Keratinocyte (primary cell): ENCODE results near the gene MED26. TPM values are rescaled to one million over a fixed set of nuclear protein-coding genes. Genes with fewer than 3 reads are reported as not detected.

Experiments used
- DNase-seq: peaks from one replicate; pipeline ENCODE4 v3.0.0-alpha.2; 2011; ENCODE audit warnings: low read depth, missing footprints, low spot score
- FAIRE-seq: peaks from 2 replicates; lab custom pipeline; 2011; peaks lifted over from hg19 to GRCh38; lab: Jason Lieb, UNC
- H2AFZ ChIP-seq: 2 replicates; pipeline ENCODE4 v1.6.0; 2012; ENCODE audit warnings: low read length, control low read depth, inconsistent platforms; ENCODE audit not compliant: control insufficient read depth
- H3K27ac ChIP-seq: 2 replicates; pipeline ENCODE4 v1.5.1; 2011; ENCODE audit warnings: low read length; ENCODE audit not compliant: control insufficient read depth, insufficient read depth
- H3K27me3 ChIP-seq: 3 replicates; pipeline ENCODE4 v1.6.0; 2011; ENCODE audit warnings: low read length; ENCODE audit not compliant: control insufficient read depth, insufficient read depth; ENCODE audit errors: extremely low read depth
- H3K36me3 ChIP-seq, 2 experiments: 2 replicates in 1 of 2; 3 replicates in 1 of 2; pipeline ENCODE4 v1.5.1; 2011; ENCODE audit warnings: low read length in 2 of 2, mild to moderate bottlenecking in 1 of 2; ENCODE audit not compliant: control insufficient read depth in 2 of 2, insufficient read depth in 2 of 2; ENCODE audit errors: extremely low read depth in 1 of 2
- H3K4me1 ChIP-seq: 3 replicates; pipeline ENCODE4 v1.5.1; 2011; ENCODE audit warnings: low read length; ENCODE audit not compliant: control insufficient read depth, insufficient read depth; ENCODE audit errors: extremely low read depth
- H3K4me2 ChIP-seq: 3 replicates; pipeline ENCODE4 v1.6.0; 2011; ENCODE audit warnings: low read depth, low read length; ENCODE audit not compliant: control insufficient read depth, insufficient read depth; ENCODE audit errors: extremely low read depth
- H3K4me3 ChIP-seq, 3 experiments: fragments of 200-600 bp in 1 of 3; sonication (generic) in 1 of 3; 2 replicates in 2 of 3; 3 replicates in 1 of 3; pipeline ENCODE4 v1.5.1; 2011 to 2016; ENCODE audit warnings: low read length in 3 of 3, mild to moderate bottlenecking in 3 of 3, control low read depth in 2 of 3, inconsistent platforms in 1 of 3, low read depth in 1 of 3, mixed read lengths in 1 of 3, mixed run types in 1 of 3, moderate library complexity in 1 of 3; ENCODE audit not compliant: control insufficient read depth in 2 of 3, insufficient read depth in 2 of 3; ENCODE audit errors: extremely low read depth in 1 of 3
- H3K79me2 ChIP-seq: 2 replicates; pipeline ENCODE4 v1.6.0; 2012; ENCODE audit warnings: low read length; ENCODE audit not compliant: control insufficient read depth, insufficient read depth
- H3K9ac ChIP-seq: 3 replicates; pipeline ENCODE4 v1.6.0; 2011; ENCODE audit warnings: low read length; ENCODE audit not compliant: control insufficient read depth, insufficient read depth; ENCODE audit errors: extremely low read depth
- H3K9me1 ChIP-seq: 3 replicates; pipeline ENCODE4 v1.6.0; 2011; ENCODE audit warnings: low read length; ENCODE audit not compliant: control insufficient read depth, insufficient read depth; ENCODE audit errors: extremely low read depth
- H3K9me3 ChIP-seq: 2 replicates; pipeline ENCODE4 v1.5.1; 2012; ENCODE audit warnings: low read depth, low read length; ENCODE audit not compliant: control insufficient read depth
- H4K20me1 ChIP-seq: 3 replicates; pipeline ENCODE4 v1.6.0; 2011; ENCODE audit warnings: low read length; ENCODE audit not compliant: control insufficient read depth, insufficient read depth; ENCODE audit errors: extremely low read depth
- CTCF ChIP-seq, 3 experiments: IDR thresholded peaks in 1 of 3; conservative IDR thresholded peaks in 1 of 3; optimal IDR thresholded peaks in 1 of 3; 2 replicates in 2 of 3; 3 replicates in 1 of 3; pipeline versions ENCODE3 to v1.5.1; 2011; ENCODE audit warnings: low read length in 3 of 3, mild to moderate bottlenecking in 3 of 3, moderate library complexity in 2 of 3, control low read depth in 1 of 3, inconsistent platforms in 1 of 3; ENCODE audit not compliant: insufficient read depth in 2 of 3; ENCODE audit errors: extremely low read depth in 1 of 3
- EZH2 ChIP-seq: IDR thresholded peaks from one replicate; pipeline ENCODE4 v1.6.1; 2012; ENCODE audit warnings: inconsistent platforms, mild to moderate bottlenecking, low read length, moderate library complexity
- dilution Hi-C: fragments of 300-500 bp; cut with MboI; formaldehyde crosslinking; loops from one replicate; pipeline ENCODE4 v1.7.0; 2020; ENCODE audit warnings: low sequenced_read_pairs; ENCODE audit not compliant: extremely low pct_ligation_motif_present
- polyA plus RNA-seq, 5 experiments: library from polyadenylated mRNA; depleted of rRNA in 3 of 5; stranded (reverse) in 3 of 5; stranded (forward) in 1 of 5; unstranded in 1 of 5; fragments of >200 nt; gene quantifications; 1 replicate in 1 of 5; 2 replicates in 3 of 5; 3 replicates in 1 of 5; pipeline versions ENCODE4 v1.2.1 to v1.2.3, GENCODE V29; 2011 to 2012; ENCODE audit warnings: missing spikeins in 2 of 5, low read depth in 1 of 5, low replicate concordance in 1 of 5

Gene MED26
- polyA plus RNA-seq, 1 donor (not counting 4 experiments of a cell fraction or from before 2014, with no cell fraction given): 4.7 TPM

- Histone ChIP-seq H3K36me3 (peaks cover 26 to 29% of the 10 kb centered on the region in 2 experiments), H3K9me1 (no peaks in the 10 kb centered on the region), H3K79me2 (peaks cover 51% of the 10 kb centered on the region), H3K27me3 (no peaks in the 10 kb centered on the region), H3K4me1 (no peaks in the 10 kb centered on the region), H2AFZ (no peak overlapping the region), H3K9me3 (no peaks in the 10 kb centered on the region), H3K4me2 (no peak overlapping the region), H4K20me1 (no peaks in the 10 kb centered on the region), H3K27ac (no peak overlapping the region), H3K4me3 (no peak overlapping the region), H3K9ac (no peak overlapping the region)
- DNase-seq (no peak), FAIRE-seq (no peak)
- TF ChIP-seq CTCF (optimal IDR thresholded peaks at IDR 0.05 in 1 of 3, IDR thresholded peaks at IDR 0.05 in 1 of 3, conservative IDR thresholded peaks at IDR 0.05 in 1 of 3; ENCODE audit: extremely low read depth in 1 of 3, insufficient read depth in 2 of 3, low read length in 3 of 3): no peak
- no peak for TF ChIP-seq EZH2
- dilution Hi-C loops: no loop called here
Measured at GRCh38 chr19:16637535-16637934, 9.5 kb upstream of the MED26 start.

GRCh38 chr19:16631465-16631864 lies 3.5 kb upstream of the MED26 start:
- H3K4me1 ChIP-seq: peaks cover 10% of the 10 kb centered on the region
- H3K79me2 ChIP-seq: peaks cover 24% of the 10 kb centered on the region
- dilution Hi-C loops: no loop called here

More at GRCh38 chr19:16631465-16631864, 3.5 kb upstream of the MED26 start:
- H3K9me3 ChIP-seq: no peaks in the 10 kb centered on the region
- TF ChIP-seq CTCF (optimal IDR thresholded peaks at IDR 0.05 in 1 of 3, IDR thresholded peaks at IDR 0.05 in 1 of 3, conservative IDR thresholded peaks at IDR 0.05 in 1 of 3; ENCODE audit: extremely low read depth in 1 of 3, insufficient read depth in 2 of 3, low read length in 3 of 3): no peak
- no peak for TF ChIP-seq EZH2
- DNase-seq (no peak), FAIRE-seq (no peak)
- peaks cover 1% of the 10 kb centered on the region for H4K20me1 ChIP-seq
- no peak overlapping the region for H2AFZ ChIP-seq
- H3K36me3 ChIP-seq: peaks cover 10 to 19% of the 10 kb centered on the region in 2 experiments
- no peak overlapping the region for H3K9ac ChIP-seq
- H3K9me1 ChIP-seq: no peaks in the 10 kb centered on the region
- no peak overlapping the region for H3K4me2 ChIP-seq
- no peak overlapping the region for H3K27ac ChIP-seq
- no peak overlapping the region for H3K4me3 ChIP-seq
- no peaks in the 10 kb centered on the region for H3K27me3 ChIP-seq
